Adrenal gland (tissue), 12 donors: Measurements from ENCODE around the gene ZNF451. TPM values are rescaled to one million over a fixed set of nuclear protein-coding genes. Genes with fewer than 3 reads are reported as not detected.

Source experiments
- DNase-seq, 7 donors: peaks; one replicate each; pipeline ENCODE4 v3.0.0-alpha.2; 2019 to 2020
- H3K27ac ChIP-seq, 5 donors: fragments of 200-600 bp; sonication (generic) in 4 of 5; 1 replicate in 3 of 5; 2 replicates in 2 of 5; pipeline versions ENCODE4 v1.5.1 to v1.8.0; 2016 to 2020; ENCODE audit warnings: mild to moderate bottlenecking in 1 of 5
- H3K27me3 ChIP-seq: fragments of 200-600 bp; 2 replicates; pipeline ENCODE4 v1.8.0; 2021
- H3K36me3 ChIP-seq, 2 donors: fragments of 200-600 bp; replicated peaks in 1 of 2; 1 replicate in 1 of 2; 2 replicates in 1 of 2; pipeline versions ENCODE4 v1.5.1 to v1.8.0; 2018 to 2022
- H3K4me1 ChIP-seq, 2 donors: fragments of 200-600 bp; replicated peaks in 1 of 2; 1 replicate in 1 of 2; 2 replicates in 1 of 2; pipeline versions ENCODE4 v1.5.1 to v1.8.0; 2018 to 2021
- H3K4me3 ChIP-seq, 4 donors: fragments of 200-600 bp; sonication (generic) in 3 of 4; one replicate each; pipeline ENCODE4 v1.5.1; 2016 to 2018
- H3K9me3 ChIP-seq, 3 donors: fragments of 200-600 bp; sonication (generic) in 1 of 3; replicated peaks in 1 of 3; 1 replicate in 2 of 3; 2 replicates in 1 of 3; pipeline versions ENCODE4 v1.5.1 to v1.8.0; 2016 to 2021
- POLR2A ChIP-seq, 2 donors: fragments of 450-650 bp; IDR thresholded peaks; one replicate each; pipeline ENCODE4 v1.6.1; 2017; ENCODE audit warnings: antibody characterized with exemption in 2 of 2, mild to moderate bottlenecking in 2 of 2, moderate library complexity in 1 of 2
- WGBS, 4 donors: extraction: QIAGEN DNeasy Blood & Tissue Kit in 2 of 4; methylation state at CpG; one replicate each; pipeline versions ENCODE4 v1.1.5 to v1.1.7; 2013 to 2017; 5-methylcytosine and 5-hydroxymethylcytosine counted together
- intact Hi-C, 2 donors: fragments of 100-400 bp; cut with DNase I; formaldehyde crosslinking; loops; one replicate each; pipeline versions ENCODE4 v1.14.1 to v1.15.0; 2022 to 2023
- polyA plus RNA-seq, 3 donors: library from polyadenylated mRNA; stranded (reverse); fragments of 200-250 nt in 2 of 3; fragments of 350-450 nt in 1 of 3; fragmentation: Illumina TruSeq in 1 of 3; extraction: RNeasy Lipid Tissue Mini Kit (QIAGEN cat#74804) in 1 of 3; gene quantifications; one replicate each; pipeline ENCODE4 v1.2.3, GENCODE V29; 2013 to 2014
- total RNA-seq, 9 donors: library from RNA; depleted of rRNA in 4 of 9; stranded (reverse); fragments of >200 nt in 4 of 9; fragments of 120-200 nt in 1 of 9; fragmentation: NEBNext Ultra II Directional in 1 of 9; extraction: Animal tissue kit (Norgen Biotek cat#: 25700) in 1 of 9; gene quantifications; one replicate each; pipeline versions ENCODE4 v1.1.0 to v1.2.4, GENCODE V29; 2013 to 2023
- TF ChIP-seq, protein P1 (sequence below), 6 experiments: fragments of 450-650 bp in 4 of 6; fragments of 200-600 bp in 2 of 6; sonication (generic) in 1 of 6; IDR thresholded peaks; 1 replicate in 5 of 6; 2 replicates in 1 of 6; pipeline versions ENCODE4 v1.5.1 to v1.8.0; 2016 to 2021; ENCODE audit warnings: antibody characterized with exemption in 6 of 6, mild to moderate bottlenecking in 2 of 6, moderate library complexity in 1 of 6
- donor health status: healthy with polysubstance abuse.
- donor health status: Bipolar disorder and iron deficiency.
- donor health status: DM: yes; HTN: yes; CAD: no.
- donor health status: DM: no; HTN: no; CAD: no.
- donor health status: DM: no; HTN: no; CAD: no.
- donor health status: DM: yes; HTN: yes; CAD: no.

Gene ZNF451
- total and polyA plus RNA-seq, 12 donors, result 19.5 to 111 (median 53.4) TPM

DNA sequence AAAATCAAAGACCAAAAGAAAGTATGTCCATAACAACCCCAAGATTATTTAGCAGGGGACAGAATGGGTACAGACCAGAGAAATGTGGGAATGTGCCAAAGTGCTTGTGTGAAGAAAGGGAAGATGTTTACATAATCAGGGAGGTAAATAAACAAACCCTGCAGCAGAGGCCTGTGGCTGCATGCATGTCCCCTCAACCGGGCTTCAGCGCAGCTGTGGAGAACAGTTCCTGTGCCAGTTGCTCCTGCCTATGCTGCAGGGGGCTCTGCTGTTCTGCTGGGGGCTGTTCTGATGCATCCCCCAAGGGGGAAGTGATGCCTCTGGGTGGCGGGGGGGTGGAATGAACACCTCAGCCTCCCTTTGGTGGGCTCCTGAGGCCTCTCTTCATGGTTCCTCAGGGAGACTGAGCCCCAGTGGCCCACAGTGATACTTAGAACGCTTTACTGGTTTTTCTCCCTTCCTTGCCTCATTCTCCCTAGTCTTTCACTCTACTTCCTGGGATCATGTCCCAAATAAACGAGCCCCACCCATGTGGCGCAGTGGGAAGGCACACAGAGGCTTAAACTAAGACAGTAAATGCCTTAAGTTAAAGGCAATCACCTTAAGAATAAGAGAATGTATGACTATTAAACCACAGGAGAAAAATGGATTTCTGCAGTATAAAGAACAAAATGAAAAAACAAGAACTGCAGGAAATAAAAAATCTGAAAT, 109.1 kb downstream of the ZNF451 start:
- intact Hi-C loops, result no loop called here
- H3K27ac ChIP-seq, result no peak overlapping the region

DNA sequence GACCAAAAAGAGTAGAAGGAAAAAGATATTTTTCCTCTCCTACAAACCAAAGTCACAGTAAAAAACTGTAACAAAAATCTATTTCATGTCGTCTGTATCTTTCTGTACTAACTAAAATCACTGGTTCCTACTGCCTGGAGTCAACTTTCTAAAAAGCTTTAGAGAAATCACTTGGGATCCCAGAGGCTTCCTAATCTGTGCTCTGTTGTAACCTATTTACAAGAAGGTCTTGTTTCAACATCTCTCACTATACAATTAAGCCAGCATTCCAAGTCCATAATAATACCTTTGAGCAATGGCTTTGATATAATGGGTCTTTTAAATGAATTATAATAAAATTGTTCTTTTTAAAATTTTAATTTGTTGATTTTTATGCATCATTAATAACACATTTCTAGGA, 111.7 kb downstream of the ZNF451 start:
- TF ChIP-seq, protein P1, sequence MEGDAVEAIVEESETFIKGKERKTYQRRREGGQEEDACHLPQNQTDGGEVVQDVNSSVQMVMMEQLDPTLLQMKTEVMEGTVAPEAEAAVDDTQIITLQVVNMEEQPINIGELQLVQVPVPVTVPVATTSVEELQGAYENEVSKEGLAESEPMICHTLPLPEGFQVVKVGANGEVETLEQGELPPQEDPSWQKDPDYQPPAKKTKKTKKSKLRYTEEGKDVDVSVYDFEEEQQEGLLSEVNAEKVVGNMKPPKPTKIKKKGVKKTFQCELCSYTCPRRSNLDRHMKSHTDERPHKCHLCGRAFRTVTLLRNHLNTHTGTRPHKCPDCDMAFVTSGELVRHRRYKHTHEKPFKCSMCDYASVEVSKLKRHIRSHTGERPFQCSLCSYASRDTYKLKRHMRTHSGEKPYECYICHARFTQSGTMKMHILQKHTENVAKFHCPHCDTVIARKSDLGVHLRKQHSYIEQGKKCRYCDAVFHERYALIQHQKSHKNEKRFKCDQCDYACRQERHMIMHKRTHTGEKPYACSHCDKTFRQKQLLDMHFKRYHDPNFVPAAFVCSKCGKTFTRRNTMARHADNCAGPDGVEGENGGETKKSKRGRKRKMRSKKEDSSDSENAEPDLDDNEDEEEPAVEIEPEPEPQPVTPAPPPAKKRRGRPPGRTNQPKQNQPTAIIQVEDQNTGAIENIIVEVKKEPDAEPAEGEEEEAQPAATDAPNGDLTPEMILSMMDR (IDR thresholded peaks at IDR 0.05), result no peak
- no peak for TF ChIP-seq POLR2A (IDR thresholded peaks at IDR 0.05)
- Histone ChIP-seq H3K4me3 (no peak overlapping the region), H3K9me3 (no peaks in the 10 kb centered on the region), H3K27me3 (no peaks in the 10 kb centered on the region), H3K36me3 (no peaks in the 10 kb centered on the region), H3K27ac (no peak overlapping the region), H3K4me1 (no peaks in the 10 kb centered on the region)
- 83 to 97% (median 93%) methylated on average over 1 of the region's 1 CpG for WGBS, 4 donors
- DNase-seq, result no peak
- intact Hi-C loops, result no loop called here

More for the DNA sequence above, 109.1 kb downstream of the ZNF451 start:
- H3K4me1 ChIP-seq, result no peaks in the 10 kb centered on the region
- no peaks in the 10 kb centered on the region for H3K36me3 ChIP-seq
- H3K9me3 ChIP-seq, result no peaks in the 10 kb centered on the region
- 77 to 85% (median 83%) methylated on average over 5 to 6 of the region's 6 CpGs for WGBS, 4 donors
- TF ChIP-seq, protein P1 (IDR thresholded peaks at IDR 0.05), result no peak
- TF ChIP-seq POLR2A (IDR thresholded peaks at IDR 0.05), result no peak
- no peak overlapping the region for H3K4me3 ChIP-seq
- DNase-seq, result no peak
- no peaks in the 10 kb centered on the region for H3K27me3 ChIP-seq

DNA sequence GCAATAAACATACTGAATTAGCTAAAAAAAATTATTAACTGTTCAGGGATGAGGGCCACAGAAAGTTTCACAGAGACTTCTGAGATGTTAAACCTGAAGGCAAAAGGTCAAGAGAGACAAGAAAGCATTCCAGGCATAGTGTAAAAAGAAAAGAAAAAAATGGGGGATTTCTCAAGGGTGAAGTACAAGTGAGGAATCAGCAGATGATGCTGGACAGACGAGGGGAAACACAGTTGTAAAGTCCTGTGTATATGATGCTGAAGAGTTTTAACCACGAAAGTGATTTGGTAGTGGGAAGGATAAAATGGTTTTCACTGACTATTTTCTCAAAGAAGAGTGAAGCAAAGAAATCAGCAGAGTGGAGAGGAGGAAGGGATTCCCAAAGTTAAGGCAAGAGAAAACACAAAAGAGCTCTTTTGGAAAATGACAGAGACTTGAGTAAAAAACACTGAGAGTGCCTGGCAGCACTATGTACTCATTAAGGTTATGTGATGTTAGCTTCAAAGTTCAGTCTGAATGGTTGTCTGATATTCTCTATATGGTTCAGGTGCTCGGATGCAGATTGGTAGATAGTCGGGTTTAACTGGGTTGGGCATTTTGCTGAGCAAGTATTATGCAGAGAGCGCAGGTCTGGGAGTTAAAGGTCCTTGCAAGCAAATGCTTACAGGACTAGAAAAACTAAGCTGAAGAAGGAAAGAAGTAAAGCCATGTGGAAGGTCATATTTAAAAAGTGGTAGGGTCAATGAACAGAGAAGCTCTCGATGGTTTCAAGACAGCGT, 115.8 kb downstream of the ZNF451 start:
- intact Hi-C loops, result no loop called here
- Histone ChIP-seq H3K27ac (no peak overlapping the region), H3K4me1 (no peaks in the 10 kb centered on the region), H3K36me3 (no peaks in the 10 kb centered on the region), H3K9me3 (no peaks in the 10 kb centered on the region), H3K27me3 (no peaks in the 10 kb centered on the region), H3K4me3 (no peak overlapping the region)
- TF ChIP-seq, protein P1 (IDR thresholded peaks at IDR 0.05), result no peak
- no peak for TF ChIP-seq POLR2A (IDR thresholded peaks at IDR 0.05)
- 87 to 94% (median 90%) methylated on average over 7 of the region's 7 CpGs for WGBS, 4 donors
- no peak for DNase-seq

DNA sequence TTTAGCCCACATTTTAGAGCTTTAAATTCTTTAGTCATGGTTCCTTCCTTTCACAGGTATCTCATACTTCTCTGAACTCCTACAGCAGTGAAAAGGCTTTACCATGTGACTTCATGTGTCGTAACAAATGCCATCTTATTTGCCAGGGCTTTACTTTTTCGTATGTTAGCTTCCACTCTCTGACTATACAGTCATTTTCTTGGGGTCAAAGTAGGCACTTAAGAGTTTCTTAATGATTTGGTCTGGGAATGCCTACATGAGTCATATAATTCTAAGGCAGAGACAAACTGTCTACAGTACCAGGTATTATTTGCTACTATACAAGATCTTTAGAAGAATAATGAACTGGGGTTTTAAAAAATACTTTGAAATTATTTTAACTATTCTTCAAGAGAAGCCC, 117.2 kb downstream of the ZNF451 start:
- 83 to 92% (median 88%) methylated on average over 2 of the region's 2 CpGs for WGBS, 4 donors
- H3K27ac ChIP-seq, result no peak overlapping the region

More for the DNA sequence above, 117.2 kb downstream of the ZNF451 start:
- H3K4me1 ChIP-seq, result no peaks in the 10 kb centered on the region
- no peak overlapping the region for H3K4me3 ChIP-seq
- DNase-seq, result no peak
- intact Hi-C loops, result no loop called here
- TF ChIP-seq, protein P1 (IDR thresholded peaks at IDR 0.05), result no peak
- no peak for TF ChIP-seq POLR2A (IDR thresholded peaks at IDR 0.05)
- no peaks in the 10 kb centered on the region for H3K27me3 ChIP-seq
- no peaks in the 10 kb centered on the region for H3K9me3 ChIP-seq
- no peaks in the 10 kb centered on the region for H3K36me3 ChIP-seq
